K562 (cell line): ENCODE measurements around the gene MMRN1. TPM values are rescaled to one million over a fixed set of nuclear protein-coding genes. Genes with fewer than 3 reads are reported as not detected.

Source experiments
- ATAC-seq: fragments of 200-7000 bp; cut with Tn5 transposase; 3 replicates; pipeline ENCODE4 v1.9.1; 2020; ENCODE audit warnings: moderate library complexity
- BruUV-seq: library from RNA; stranded (reverse); fragments of 400-500 nt; replicated peaks from 2 replicates; lab custom pipeline; 2021; lab: Mats Ljungman, UMichigan
- CTCF ChIA-PET: fragments of 300-600 bp; formaldehyde crosslinking; extraction: SDS; loops from one replicate; lab custom pipeline; 2021; ENCODE audit warnings: low intra/inter-chr PET ratio; lab: Yijun Ruan, JAX
- POLR2A ChIA-PET: fragments of 300-600, 350-650 bp; sonication (Branson Sonifier 250); formaldehyde crosslinking; extraction: SDS; loops from one replicate; lab custom pipeline; 2021; ENCODE audit warnings: antibody characterized with exemption, inconsistent platforms; lab: Yijun Ruan, JAX
- DNase-seq, 4 experiments: peaks; one replicate each; pipeline versions ENCODE4 v3.0.0 to v3.0.0-alpha.2; 2011 to 2018; ENCODE audit warnings: low spot score in 3 of 4, mixed read lengths in 3 of 4; ENCODE audit errors: extremely low read depth in 1 of 4
- FAIRE-seq: peaks from 2 replicates; lab custom pipeline; 2011; peaks lifted over from hg19 to GRCh38; lab: Jason Lieb, UNC
- H2AFZ ChIP-seq: 2 replicates; pipeline ENCODE4 v1.6.0; 2011; ENCODE audit warnings: low read depth, low read length, control low read depth, inconsistent platforms
- H3K27ac ChIP-seq: fragments of 200-600 bp; 3 replicates; pipeline ENCODE4 v1.8.0; 2011; ENCODE audit warnings: low read depth, mild to moderate bottlenecking, control low read depth, inconsistent platforms, low read length, moderate library complexity, mixed read lengths; ENCODE audit errors: extremely low read depth
- H3K27me3 ChIP-seq, 2 experiments: fragments of 300-600 bp in 1 of 2; 2 replicates in 1 of 2; 3 replicates in 1 of 2; pipeline versions ENCODE4 v1.6.0 to v1.8.0; 2011; ENCODE audit warnings: inconsistent platforms in 2 of 2, low read length in 2 of 2, mild to moderate bottlenecking in 1 of 2, mixed read lengths in 1 of 2, moderate library complexity in 1 of 2; ENCODE audit not compliant: control insufficient read depth in 2 of 2, insufficient read depth in 2 of 2
- H3K36me3 ChIP-seq: fragments of 300-600 bp; 3 replicates; pipeline ENCODE4 v1.8.0; 2011; ENCODE audit warnings: mild to moderate bottlenecking, low read length, inconsistent platforms; ENCODE audit not compliant: control insufficient read depth, insufficient read depth
- H3K4me1 ChIP-seq, 2 experiments: fragments of 200-600 bp in 1 of 2; replicated peaks in 1 of 2; 2 replicates in 1 of 2; 3 replicates in 1 of 2; pipeline versions ENCODE4 v1.5.1 to v1.8.0; 2011; ENCODE audit warnings: inconsistent platforms in 2 of 2, low read length in 2 of 2, mild to moderate bottlenecking in 1 of 2, mixed read lengths in 1 of 2, moderate library complexity in 1 of 2; ENCODE audit not compliant: control insufficient read depth in 2 of 2, insufficient read depth in 2 of 2
- H3K4me2 ChIP-seq: 2 replicates; pipeline ENCODE4 v1.6.1; 2011; ENCODE audit warnings: low read length, control low read depth, inconsistent platforms, mixed read lengths; ENCODE audit not compliant: insufficient read depth
- H3K4me3 ChIP-seq: fragments of 200-600 bp; sonication (generic), shearing (Covaris generic); 2 replicates; pipeline ENCODE4 v1.5.1; 2016; ENCODE audit warnings: control low read depth, inconsistent platforms
- H3K79me2 ChIP-seq: fragments of 200-600 bp; 3 replicates; pipeline ENCODE4 v1.8.0; 2011; ENCODE audit warnings: low read length, inconsistent platforms; ENCODE audit not compliant: control insufficient read depth, insufficient read depth
- H3K9ac ChIP-seq, 2 experiments: 2 replicates each; pipeline versions ENCODE4 v1.6.0 to v1.6.1; 2011; ENCODE audit warnings: low read depth in 2 of 2, low read length in 2 of 2, control low read depth in 1 of 2, inconsistent platforms in 1 of 2, mild to moderate bottlenecking in 1 of 2, mixed read lengths in 1 of 2; ENCODE audit not compliant: insufficient read depth in 1 of 2
- H3K9me1 ChIP-seq: one replicate; pipeline ENCODE4 v1.6.0; 2011; ENCODE audit warnings: inconsistent platforms, mild to moderate bottlenecking, low read length, moderate library complexity; ENCODE audit not compliant: control insufficient read depth, insufficient read depth
- H3K9me3 ChIP-seq: replicated peaks from 2 replicates; pipeline ENCODE4 v1.5.1; 2011; ENCODE audit warnings: low read depth, low read length, inconsistent platforms; ENCODE audit not compliant: control insufficient read depth, insufficient read depth
- H4K20me1 ChIP-seq: replicated peaks from 2 replicates; pipeline ENCODE4 v1.6.1; 2011; ENCODE audit warnings: low read length, inconsistent platforms, mixed read lengths; ENCODE audit not compliant: control insufficient read depth, insufficient read depth
- BCOR ChIP-seq: fragments of 450-650 bp; IDR thresholded peaks from 2 replicates; pipeline ENCODE4 v1.6.1; 2016
- HNRNPL ChIP-seq: fragments of 200-400 bp; formaldehyde crosslinking; IDR thresholded peaks from 2 replicates; pipeline ENCODE4 v1.6.1; 2017; ENCODE audit warnings: low read depth, mild to moderate bottlenecking, low read length
- KLF1 ChIP-seq: fragments of 450-650 bp; IDR thresholded peaks from 2 replicates; pipeline ENCODE4 v1.6.1; 2016; ENCODE audit warnings: missing genetic modification characterization, missing compliant biosample characterization
- NCOA1 ChIP-seq: fragments of 450-650 bp; IDR thresholded peaks from 2 replicates; pipeline ENCODE4 v1.6.1; 2016; ENCODE audit warnings: low read depth
- NCOR1 ChIP-seq: fragments of 450-650 bp; IDR thresholded peaks from 2 replicates; pipeline ENCODE4 v1.6.1; 2016; ENCODE audit warnings: mild to moderate bottlenecking, moderate library complexity
- PKNOX1 ChIP-seq: fragments of 450-650 bp; IDR thresholded peaks from 2 replicates; pipeline ENCODE4 v1.6.1; 2016
- RBM14 ChIP-seq: fragments of 200-400 bp; formaldehyde crosslinking; IDR thresholded peaks from 2 replicates; pipeline ENCODE4 v1.6.1; 2018; ENCODE audit warnings: low read depth, mild to moderate bottlenecking, low read length, moderate library complexity, borderline replicate concordance; ENCODE audit not compliant: insufficient read depth
- SAP30 ChIP-seq: fragments of 200-600 bp; sonication (generic); IDR thresholded peaks from 2 replicates; pipeline ENCODE4 v1.6.1; 2012; ENCODE audit warnings: borderline replicate concordance, low read depth, mild to moderate bottlenecking, moderate library complexity, low read length, control low read depth, inconsistent platforms; ENCODE audit not compliant: insufficient read depth, poor library complexity, severe bottlenecking
- U2AF2 ChIP-seq: fragments of 200-400 bp; formaldehyde crosslinking; optimal IDR thresholded peaks from 2 replicates; pipeline ENCODE3; 2017; ENCODE audit warnings: low read depth, mild to moderate bottlenecking, low read length
- ZMIZ1 ChIP-seq, 2 experiments: fragments of 150-350 bp in 1 of 2; IDR thresholded peaks; 2 replicates each; pipeline ENCODE4 v1.6.1; 2012 to 2016; ENCODE audit warnings: low read depth in 2 of 2, low read length in 2 of 2, mild to moderate bottlenecking in 1 of 2, moderate library complexity in 1 of 2
- ZNF445 ChIP-seq: fragments of 250-450 bp; sonication (Bioruptor Pico); IDR thresholded peaks from 2 replicates; pipeline ENCODE4 v1.4.0; 2020; ENCODE audit warnings: low read depth, mild to moderate bottlenecking, moderate library complexity
- ZSCAN32 ChIP-seq: fragments of 450-650 bp; formaldehyde crosslinking; IDR thresholded peaks from 2 replicates; pipeline ENCODE4 v1.4.0; 2020; ENCODE audit warnings: mild to moderate bottlenecking, moderate library complexity
- in situ Hi-C: fragments of 300-500 bp; cut with MboI; formaldehyde crosslinking; loops from 4 replicates; pipeline ENCODE4 v1.15.0; 2018; ENCODE audit warnings: inconsistent platforms, mixed read lengths
- intact Hi-C: fragments of 100-400 bp; cut with micrococcal nuclease; formaldehyde crosslinking; loops from 2 replicates; pipeline ENCODE4 v1.14.2; 2022
- polyA plus RNA-seq, 8 experiments: library from polyadenylated mRNA; depleted of rRNA in 4 of 8; stranded (reverse) in 5 of 8; unstranded in 3 of 8; fragments of >200 nt; fragmentation: Nextera tagmentation in 2 of 8; fragmentation: Illumina TruSeq in 1 of 8; extraction: Ambion mirVana in 2 of 8; extraction: Trizol in 1 of 8; gene quantifications; 2 replicates each; pipeline versions ENCODE4 v1.2.1 to v1.2.3, GENCODE V29; 2011 to 2014; ENCODE audit warnings: inconsistent platforms in 1 of 8, missing spikeins in 1 of 8
- total RNA-seq, 7 experiments: library from RNA; depleted of rRNA in 6 of 7; stranded (reverse); fragments of >200 nt in 6 of 7; fragmentation: Illumina TruSeq in 2 of 7; extraction: Trizol in 2 of 7; gene quantifications; 2 replicates each; pipeline versions ENCODE4 v1.2.1 to v1.2.3, GENCODE V29; 2011 to 2021; ENCODE audit warnings: low replicate concordance in 1 of 7
- TF ChIP-seq, protein P1 (sequence below): fragments of 250-450 bp; sonication (Bioruptor Pico); IDR thresholded peaks from 2 replicates; pipeline ENCODE4 v1.5.0; 2021; ENCODE audit warnings: mild to moderate bottlenecking, moderate library complexity
- TF ChIP-seq, protein P2 (sequence below): fragments of 450-650 bp; conservative IDR thresholded peaks from 2 replicates; pipeline ENCODE4 v1.6.1; 2016; ENCODE audit warnings: missing genetic modification characterization, low read depth, mild to moderate bottlenecking, control low read depth, missing compliant biosample characterization

The MMRN1 gene
- total and polyA plus RNA-seq, 9 of the 15 experiments (the other 6 are each of a cell fraction or from before 2014, with no cell fraction given) = 0.01 to 0.06 (median 0.02) TPM; not detected in 6

GRCh38 chr4:89906316-89906715 is 11.7 kb downstream of the MMRN1 start:
- Histone ChIP-seq H3K4me1 (no peaks in the 10 kb centered on the region), H3K27ac (no peak overlapping the region), H3K4me2 (no peak overlapping the region), H3K27me3 (no peaks in the 10 kb centered on the region), H3K79me2 (no peaks in the 10 kb centered on the region), H3K4me3 (no peak overlapping the region), H3K36me3 (no peaks in the 10 kb centered on the region), H3K9ac (no peak overlapping the region), H3K9me3 (no peaks in the 10 kb centered on the region), H2AFZ (no peak overlapping the region), H4K20me1 (no peaks in the 10 kb centered on the region), H3K9me1 (no peaks in the 10 kb centered on the region)
- in situ Hi-C loops (no loop called here), intact Hi-C loops (loop anchor here (10.0 kb wide), 1 partner anchor 472 kb away; no protein-coding TSS in a partner anchor)
- DNase-seq = no peak
- POLR2A ChIA-PET = no interaction called here
- no peak for ATAC-seq
- BruUV-seq = no TSS peak
- no peak for FAIRE-seq
- CTCF ChIA-PET = no interaction called here
- TF ChIP-seq ZNF445 (no peak), ZMIZ1 (IDR thresholded peaks at IDR 0.05; ENCODE audit: low read depth in 2 of 2, low read length in 2 of 2) (no peak), RBM14 (no peak), NCOA1 (no peak), U2AF2 (no peak), KLF1 (tag) (no peak), SAP30 (no peak), ZSCAN32 (CRISPR knock-in tag) (no peak), NCOR1 (no peak), BCOR (no peak), PKNOX1 (no peak), HNRNPL (no peak)
- TF ChIP-seq, protein P1, sequence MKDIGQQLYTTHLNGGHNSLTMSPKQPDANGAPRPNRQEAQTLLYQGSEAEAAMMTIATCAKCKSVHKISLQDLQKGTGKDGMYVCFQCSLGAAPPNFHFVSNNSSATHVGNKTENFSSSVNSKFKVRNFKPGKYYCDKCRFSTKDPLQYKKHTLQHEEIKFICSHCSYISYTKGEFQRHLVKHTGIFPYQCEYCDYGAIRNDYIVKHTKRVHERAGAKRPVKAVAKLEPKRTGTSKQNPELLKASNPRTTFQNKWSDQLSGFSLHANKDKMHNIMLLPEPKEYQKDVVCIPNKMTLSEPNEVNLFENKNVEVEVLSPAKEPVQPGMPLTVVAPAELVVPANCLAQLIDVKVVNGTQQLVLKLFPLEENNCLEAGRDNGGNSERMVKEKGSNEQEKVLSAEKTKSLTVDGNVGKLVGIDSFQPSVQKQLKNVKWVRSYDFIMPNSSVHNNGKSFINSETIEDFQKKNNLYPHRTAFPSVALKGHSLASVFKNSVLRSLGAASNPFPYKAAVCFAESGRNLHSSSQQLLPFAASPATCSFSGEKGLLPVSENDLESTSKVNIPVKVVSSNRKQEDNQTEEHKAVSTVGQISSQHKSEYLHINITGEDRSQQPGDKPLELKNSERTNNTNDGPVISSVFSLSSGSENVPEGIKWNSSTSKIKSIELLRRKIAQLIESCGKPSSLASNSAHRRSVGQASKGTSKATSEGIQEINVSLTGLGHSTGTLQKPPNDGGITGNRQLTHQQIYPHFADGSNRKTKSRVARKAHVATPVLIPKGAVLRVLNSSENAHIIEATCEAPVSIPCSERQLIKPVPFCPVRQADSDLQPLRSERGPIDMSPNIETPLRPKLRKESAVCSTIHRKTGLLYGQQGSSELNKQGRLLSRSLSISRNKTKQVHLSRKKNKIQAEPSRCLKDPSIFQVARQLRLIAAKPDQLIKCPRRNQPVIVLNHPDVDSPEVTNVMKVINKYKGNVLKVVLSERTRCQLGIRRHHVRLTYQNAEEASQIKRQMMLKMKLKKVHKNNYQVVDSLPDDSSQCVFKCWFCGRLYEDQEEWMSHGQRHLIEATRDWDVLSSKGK (CRISPR knock-in tag) = no peak
- TF ChIP-seq, protein P2, sequence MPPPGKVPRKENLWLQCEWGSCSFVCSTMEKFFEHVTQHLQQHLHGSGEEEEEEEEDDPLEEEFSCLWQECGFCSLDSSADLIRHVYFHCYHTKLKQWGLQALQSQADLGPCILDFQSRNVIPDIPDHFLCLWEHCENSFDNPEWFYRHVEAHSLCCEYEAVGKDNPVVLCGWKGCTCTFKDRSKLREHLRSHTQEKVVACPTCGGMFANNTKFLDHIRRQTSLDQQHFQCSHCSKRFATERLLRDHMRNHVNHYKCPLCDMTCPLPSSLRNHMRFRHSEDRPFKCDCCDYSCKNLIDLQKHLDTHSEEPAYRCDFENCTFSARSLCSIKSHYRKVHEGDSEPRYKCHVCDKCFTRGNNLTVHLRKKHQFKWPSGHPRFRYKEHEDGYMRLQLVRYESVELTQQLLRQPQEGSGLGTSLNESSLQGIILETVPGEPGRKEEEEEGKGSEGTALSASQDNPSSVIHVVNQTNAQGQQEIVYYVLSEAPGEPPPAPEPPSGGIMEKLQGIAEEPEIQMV (tag) = no peak
